ENCODE results near the gene COA6.
"Not testable (repeated sequence)": the region's sequence is repeated elsewhere in the genome, so short reads cannot be mapped to it uniquely, and the experiment has no call there.

The COA6 gene

DNA sequence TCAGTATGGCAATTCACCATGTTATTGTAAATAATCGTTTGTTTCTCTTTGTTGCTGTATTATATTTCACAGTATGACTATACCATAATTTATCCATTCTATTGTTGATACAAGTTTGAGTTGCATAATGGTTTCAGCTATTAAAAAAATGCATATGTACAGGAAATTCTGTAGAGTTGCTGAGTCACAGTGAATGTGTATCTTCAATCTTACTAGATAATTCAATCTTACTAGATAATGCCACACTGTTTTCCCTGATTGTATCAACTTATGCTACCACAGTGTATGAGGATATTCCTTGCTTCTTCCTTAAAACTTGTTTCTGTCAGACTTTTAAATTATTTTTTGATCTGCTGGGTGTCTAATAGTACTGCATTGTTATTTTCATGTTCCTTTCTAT lies 3.5 kb upstream of the COA6 start:
- no peak for DNase-seq (ENCODE audit: low read depth in 2 of 2)

DNA sequence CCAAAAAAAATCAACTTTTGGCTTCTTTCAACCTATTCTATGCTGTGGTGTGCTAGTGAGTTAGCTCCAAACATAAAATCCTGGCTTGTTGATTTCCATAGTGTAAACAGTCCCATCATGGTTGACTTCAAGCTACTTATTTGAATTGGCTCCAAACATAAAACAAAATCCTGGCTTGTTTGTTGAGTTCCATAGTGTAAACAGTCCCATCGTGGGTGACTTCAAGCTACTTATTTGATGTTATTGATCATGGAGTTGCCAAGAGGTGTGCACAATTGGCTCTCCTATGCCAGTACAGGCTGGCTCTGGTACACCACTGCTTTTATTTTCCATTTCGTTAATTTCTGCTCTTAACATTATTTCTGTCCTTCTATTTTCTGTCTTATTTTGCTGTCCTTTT lies 1.8 kb upstream of the COA6 start:
- no peak for DNase-seq (ENCODE audit: low read depth in 2 of 2)

DNA sequence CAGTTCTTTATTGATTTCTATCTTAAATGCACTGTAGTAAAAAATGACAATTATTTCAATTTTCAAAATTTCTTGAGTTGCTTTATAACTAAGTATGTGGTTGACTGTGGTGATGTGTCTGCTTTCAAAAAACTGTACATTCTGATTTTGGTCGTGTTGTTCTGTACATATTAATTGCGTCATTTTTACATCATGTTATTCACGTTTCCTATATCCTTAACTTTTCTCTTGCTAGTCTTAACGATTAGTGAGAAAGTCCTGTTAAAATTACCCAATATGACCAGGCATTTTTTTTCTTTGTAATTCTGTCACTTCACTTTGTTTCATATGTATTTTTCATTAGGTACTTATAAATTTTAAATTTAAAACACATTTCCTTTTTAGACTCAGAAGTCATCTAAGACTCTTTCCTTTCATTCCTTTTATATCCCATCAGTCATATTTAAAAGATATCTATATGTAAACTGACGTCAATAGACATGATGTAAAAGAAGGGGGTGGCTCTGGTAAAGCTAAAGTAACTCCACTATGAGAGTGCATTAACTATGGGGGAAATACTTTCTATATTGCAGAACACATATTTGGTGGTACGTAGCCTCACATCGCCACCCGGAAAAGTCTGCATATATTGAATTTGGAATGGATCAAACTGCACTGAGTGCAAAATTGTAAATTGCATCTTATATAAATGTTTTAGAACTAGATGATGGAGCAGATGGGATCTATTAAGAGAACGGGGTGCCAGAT lies 1.1 kb upstream of the COA6 start:
- DNase-seq (ENCODE audit: low read depth in 2 of 2), result no peak

DNA sequence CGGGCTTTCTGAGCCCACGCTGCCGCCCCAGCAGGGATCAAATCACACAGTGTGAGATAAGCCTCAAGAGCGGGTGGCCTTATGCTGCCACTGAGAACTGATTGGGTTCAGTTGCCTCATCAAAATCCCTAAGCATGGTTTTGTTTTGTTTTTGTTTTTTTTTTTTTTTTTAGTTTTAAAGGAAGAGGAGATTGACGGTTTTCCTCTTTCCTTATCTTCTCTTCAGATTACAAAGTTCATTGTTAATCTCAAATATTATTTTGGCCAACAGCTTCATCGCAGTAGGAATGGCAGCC lies 651 bp downstream of the COA6 start:
- DNase-seq (ENCODE audit: low read depth in 2 of 2), result no peak

DNA sequence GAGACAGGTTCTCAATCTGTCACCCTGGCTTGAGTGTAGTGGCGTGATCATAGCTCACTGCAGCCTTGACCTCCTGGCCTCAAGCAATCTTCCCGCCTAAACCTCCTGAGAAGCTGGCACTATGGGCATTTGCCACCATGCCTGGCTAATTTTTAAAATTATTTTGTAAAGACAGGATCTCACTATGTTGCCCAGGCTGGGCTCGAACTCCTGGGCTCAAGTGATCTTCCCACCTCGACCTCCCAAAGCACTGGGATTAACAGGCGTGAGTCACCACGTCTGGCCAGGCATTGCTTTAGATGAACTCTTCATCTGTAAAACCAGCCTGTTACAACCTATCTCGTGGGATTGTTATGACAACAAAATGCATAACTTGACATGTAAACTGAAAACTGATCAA lies 2.4 kb downstream of the COA6 start:
- DNase-seq (ENCODE audit: low read depth in 2 of 2), result no peak

DNA sequence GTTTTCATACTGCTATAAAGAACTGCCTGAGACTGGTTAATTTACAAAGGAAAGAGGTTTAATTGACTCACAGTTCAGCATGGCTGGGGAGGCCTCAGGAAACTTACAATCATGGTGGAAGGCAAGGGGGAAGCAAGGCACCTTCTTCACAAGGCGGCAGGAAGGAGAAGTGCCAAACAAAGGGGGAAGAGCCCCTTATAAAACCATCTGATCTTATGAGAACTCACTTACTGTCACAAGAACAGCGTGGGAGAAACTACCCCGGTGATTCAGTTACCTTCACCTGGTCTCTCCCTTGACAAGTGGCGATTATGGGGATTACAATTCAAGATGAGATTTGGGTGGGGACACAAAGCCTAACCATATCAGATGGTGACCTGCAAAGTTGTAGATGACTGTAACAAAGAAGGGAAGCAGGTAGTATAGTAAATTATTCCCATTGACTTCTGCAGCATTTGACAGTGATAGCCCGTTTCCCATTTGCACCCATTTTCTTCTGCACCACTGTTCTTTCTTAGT lies 6.4 kb downstream of the COA6 start:
- not testable (repeated sequence) for DNase-seq (ENCODE audit: low read depth in 2 of 2)

DNA sequence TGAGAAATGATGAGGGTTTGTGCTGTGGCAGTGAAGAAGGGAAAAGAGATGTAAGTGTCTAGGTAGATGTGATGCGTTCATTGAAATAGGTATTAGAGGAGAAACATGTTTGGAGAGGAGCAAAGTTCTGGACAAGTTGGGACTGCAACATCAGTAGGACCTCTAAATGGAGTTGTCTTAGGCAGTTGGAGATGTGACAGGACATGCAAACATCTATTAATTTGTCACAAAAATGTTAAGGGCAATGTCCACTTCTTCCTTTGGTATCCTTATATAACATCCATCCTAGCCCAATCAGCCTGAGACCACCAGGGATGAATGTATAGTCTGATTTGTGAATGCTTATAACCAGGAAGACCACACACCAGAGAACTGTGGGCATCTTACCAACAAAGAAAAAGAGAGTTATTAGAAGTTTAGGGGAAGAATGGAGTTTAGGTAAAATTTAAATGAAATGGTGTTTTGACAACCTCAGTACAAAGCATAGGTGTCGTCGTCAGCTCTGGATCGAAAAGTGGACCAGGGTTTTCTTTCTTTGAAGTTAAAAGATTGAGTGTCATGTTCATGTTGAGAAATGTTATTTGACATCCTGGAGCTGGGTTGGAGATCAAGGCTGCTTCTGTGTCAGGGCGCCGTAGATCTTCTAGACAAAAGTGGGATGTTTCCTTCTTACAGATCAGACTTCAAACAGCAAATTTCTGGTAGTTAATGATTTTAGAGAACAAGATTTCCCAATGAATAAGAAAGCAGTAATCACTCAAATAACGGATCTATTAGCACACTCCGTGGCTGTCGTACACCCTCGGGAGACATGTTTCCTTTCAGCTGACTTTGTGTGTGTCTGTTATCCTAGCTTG lies 8.7 kb downstream of the COA6 start:
- DNase-seq (ENCODE audit: low read depth in 2 of 2), result no peak

DNA sequence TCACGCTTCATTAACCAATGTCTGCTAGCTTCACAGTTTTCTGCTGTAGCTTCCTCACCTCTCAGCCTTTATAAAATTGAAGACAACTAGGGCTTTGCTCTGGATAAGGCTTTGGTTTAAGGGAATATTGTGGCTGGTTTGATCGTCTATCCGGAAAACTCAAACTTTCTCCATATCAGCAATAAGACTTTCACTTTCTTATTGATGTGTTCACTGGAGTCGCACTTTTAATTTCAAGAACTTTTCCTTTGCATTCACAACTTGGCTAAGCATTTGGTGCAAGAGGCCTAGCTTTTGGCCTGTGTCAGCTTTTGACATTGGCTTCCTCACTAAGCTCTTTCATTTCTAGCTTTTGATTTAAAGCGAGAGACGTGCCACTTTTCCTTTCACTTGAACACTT lies 12.9 kb downstream of the COA6 start:
- no peak for DNase-seq (ENCODE audit: low read depth in 2 of 2)

DNA sequence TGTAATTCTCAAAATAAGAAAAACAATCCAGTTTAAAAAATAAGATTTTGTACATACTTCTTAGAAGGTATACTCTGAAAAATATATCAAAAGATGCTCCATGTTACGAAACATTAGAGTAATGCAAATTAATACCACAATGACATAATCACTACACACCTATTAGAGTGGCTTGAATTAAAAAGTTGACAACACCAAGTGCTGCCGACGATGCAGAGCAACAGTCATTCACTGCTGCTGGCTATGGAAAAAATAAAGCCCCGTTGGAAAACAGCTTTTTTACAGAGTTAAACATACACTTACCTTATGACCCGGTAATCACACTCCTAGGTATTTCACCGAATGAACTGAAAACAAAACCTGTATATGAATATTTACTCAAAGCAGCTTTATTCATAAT lies 14.8 kb downstream of the COA6 start:
- no peak for DNase-seq (ENCODE audit: low read depth in 2 of 2)

DNA sequence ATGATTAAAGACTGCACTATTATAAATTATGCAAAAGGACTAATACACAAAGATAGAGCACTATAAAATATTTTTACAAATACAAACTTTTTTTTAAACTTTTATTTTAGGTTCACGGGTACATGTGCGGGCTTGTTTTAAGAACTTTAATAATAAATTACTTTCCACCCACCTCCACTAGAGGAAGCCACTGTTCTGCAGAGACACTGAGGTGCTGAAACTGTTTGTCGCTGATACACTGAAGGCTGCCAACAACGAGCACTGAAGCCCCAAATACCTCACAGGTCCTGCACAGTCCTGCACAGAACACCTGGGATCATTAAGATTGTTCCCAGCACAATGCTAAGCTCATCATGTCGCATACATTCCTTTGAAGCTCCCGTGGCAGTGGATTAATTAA lies 19.9 kb downstream of the COA6 start:
- no peak for DNase-seq (ENCODE audit: low read depth in 2 of 2)

DNA sequence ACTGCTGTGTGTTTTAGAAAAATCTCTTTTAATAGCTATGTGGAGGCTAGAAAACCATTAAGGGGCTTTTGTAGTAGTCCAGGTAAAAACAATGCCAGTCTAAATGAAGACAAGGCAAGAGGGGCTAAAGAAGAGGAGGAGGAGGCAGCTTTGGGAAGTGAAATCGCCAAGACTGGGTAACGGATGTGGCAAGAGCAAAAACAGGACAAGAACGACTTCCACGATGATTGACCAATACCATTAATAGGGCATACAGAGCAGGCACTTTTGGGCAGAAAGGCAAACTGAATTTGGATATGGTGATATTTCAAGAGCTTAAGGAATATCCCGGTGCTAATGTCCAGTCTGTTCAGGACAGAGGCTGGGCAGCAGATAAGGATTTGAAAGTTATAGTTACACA lies 22.0 kb downstream of the COA6 start:
- no peak for DNase-seq (ENCODE audit: low read depth in 2 of 2)

DNA sequence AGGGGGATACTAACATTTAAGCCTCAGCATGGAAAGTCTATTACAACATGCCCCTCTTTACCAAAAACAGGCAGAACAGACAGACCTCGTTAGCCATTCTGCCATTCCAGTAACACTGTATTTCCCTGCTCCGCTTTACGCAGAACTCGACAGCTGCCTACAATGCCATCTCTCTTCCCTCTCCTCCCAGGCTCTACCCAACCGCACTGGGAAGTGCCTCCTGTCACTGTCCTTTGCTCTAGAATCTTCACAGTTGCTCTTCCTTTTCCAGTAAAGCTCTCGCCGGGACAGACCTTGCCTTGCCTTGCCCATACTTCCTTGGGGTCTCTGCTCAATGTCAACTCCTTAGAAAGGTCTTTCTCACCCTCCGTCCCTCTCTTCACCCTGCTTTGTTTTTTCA lies 22.8 kb downstream of the COA6 start:
- DNase-seq (ENCODE audit: low read depth in 2 of 2), result no peak

DNA sequence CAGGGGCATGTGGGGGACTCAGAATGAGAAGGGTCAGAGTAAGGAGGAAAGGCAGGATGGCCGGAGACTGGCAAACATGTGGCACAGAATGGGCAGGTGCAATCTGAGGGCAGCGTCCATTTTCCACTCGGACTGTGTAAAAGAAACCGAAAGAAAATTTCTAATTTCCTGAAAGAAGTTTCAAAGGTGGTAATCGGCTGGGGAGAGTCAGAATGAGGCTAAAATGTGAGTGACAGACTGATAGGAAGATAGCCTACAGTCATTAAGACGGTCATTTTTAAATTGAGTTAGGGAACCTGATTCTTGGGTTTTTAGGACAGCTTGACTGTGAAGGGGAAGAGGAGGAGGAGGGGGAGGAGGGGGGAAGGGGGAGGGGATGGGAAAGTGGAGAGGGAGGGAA lies 23.6 kb downstream of the COA6 start:
- no peak for DNase-seq (ENCODE audit: low read depth in 2 of 2)

DNA sequence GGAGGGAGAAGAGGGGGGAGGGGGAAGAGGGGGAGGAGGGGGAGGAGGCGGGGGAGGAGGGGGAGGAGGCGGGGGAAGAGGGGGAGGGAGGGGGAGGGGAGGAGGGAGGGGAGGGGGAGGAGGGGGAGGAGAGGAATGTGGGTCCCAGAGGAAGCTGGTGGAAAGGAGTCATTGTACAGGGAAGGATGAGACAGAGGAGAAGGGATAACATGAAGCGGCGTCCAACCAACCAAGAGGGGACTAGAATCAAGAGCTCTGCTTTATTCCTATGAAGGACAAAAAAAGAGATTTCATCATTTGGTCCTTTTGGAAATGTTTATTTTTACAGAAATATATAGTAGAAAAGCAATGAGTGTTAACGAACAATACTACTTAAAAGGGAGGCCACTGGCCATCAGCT lies 24.5 kb downstream of the COA6 start:
- DNase-seq (ENCODE audit: low read depth in 2 of 2), result no peak

DNA sequence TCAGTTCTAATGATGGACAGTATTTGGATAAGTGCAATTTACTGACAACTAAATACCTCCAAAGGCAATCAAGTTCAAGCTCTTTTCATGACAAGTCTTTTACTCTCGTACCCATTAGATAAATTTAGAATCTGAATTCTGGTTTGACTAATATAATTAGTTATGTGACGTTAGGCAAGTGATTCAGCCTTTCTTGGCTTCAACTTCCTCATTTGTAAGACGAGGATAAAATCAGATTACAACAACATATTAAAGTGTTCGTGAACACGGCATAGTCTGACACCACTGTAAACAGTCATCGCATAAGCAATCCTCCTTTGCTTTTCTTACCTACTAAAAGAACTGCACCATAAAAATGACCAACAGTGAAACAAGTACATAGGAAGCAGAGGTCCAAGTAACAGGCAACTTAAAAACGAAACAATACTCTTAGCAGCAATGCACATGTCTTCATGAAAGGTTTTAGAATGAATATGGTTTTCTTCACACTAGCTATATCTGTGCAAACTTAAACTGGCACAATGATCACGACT lies 25.7 kb downstream of the COA6 start:
- no peak for DNase-seq (ENCODE audit: low read depth in 2 of 2)

DNA sequence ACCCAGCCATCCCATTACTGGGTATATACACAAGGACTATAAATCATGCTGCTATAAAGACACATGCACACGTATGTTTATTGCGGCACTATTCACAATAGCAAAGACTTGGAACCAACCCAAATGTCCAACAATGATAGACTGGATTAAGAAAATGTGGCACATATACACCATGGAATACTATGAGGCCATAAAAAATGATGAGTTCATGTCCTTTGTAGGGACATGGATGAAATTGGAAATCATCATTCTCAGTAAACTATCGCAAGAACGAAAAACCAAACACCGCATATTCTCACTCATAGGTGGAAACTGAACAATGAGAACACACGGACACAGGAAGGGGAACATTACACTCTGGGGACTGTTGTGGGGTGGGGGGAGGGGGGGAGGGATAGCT lies 26.3 kb downstream of the COA6 start:
- not testable (repeated sequence) for DNase-seq (ENCODE audit: low read depth in 2 of 2)

DNA sequence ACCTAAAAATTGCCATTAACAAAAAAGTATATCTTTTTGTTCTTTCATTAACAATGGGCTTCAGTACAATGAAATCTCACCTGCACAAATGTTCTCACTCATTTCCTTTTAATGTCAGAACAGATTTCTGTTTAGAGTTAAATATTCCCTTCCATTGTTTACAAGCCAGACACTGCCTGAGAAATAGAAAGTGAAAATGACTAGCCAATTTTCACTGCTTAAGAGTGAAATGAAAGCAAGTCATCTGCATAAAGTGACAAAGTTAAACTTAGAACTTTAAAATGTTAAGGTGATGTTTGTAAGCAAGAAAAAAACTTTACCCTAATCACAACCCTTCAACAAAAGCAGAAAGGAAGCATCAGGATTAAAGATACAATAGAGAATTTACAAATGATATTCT lies 27.5 kb downstream of the COA6 start:
- no peak for DNase-seq (ENCODE audit: low read depth in 2 of 2)

DNA sequence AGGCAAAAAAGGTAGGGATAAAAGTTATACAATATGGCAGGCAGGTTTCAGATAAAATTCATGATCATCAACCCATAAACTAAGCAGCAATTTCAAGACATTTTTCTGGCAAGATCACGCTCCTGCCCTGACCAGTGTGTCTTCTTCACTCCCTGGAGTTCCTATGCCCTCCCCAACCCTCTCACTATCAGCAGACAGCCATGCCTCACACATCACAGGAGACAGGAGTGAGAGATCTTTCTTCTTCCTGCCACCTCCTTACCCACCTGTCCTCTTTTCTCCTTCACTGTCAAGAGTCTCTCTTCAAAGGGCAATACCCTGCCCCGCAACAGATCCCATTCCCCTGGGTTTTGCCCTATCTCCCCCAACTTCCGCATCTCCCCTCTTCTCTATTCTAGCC lies 28.4 kb downstream of the COA6 start:
- no peak for DNase-seq (ENCODE audit: low read depth in 2 of 2)

DNA sequence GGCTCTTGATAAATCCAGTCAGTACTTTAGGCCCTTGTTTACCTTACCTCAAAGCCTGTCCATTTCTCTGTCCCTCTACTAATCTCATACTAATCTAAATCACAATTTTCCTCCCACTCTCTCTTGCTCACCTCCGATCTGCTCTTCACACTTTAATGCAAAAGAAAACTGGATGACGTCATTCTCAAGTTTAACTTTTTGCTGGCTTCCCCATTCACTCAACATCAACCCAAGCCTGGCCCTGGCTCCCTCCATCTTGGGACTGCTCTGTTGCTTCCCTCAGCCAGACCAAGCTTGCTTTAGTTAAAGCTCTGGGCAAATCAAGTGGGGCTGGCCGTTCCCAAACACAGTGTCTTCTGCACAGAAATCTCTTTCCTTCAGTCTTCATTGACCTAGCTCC lies 29.7 kb downstream of the COA6 start:
- DNase-seq (ENCODE audit: low read depth in 2 of 2), result no peak

DNA sequence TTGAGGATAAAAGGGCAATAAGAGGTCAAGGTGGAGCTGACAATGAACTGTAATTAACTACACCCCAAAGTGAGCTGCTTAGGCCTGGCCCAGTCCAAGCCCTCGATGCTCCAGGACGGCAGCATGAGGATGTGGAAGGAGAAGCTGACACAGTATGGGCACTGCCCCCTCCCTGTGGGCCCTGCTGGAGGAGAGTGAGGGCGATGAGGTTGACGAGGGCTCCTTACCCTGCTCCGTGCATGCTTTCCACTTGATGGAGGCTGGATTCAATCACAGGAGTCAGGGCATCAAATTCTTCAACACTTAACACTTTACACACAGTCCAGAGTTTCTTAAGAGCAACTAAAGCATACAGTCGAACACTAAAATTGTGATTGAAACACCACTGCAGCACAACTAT lies 32.4 kb downstream of the COA6 start:
- no peak for DNase-seq (ENCODE audit: low read depth in 2 of 2)

DNA sequence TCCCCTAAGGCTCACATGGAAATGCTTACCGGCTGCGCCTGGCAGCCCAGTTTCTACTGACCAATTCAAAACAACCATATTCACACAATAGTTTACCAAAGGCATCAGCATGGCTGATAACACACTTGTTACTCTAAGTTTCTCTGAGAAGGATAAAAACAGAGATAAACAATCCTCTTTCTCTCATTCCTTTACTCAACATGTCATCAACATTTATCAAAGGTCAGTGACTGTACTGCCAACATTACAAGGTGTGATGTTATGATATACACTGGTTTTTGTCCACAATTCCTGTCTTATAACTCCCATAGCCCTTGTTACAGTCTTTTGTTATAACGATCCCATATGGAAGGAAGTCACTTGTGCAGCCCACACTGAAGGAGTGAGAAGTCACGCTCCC lies 33.6 kb downstream of the COA6 start:
- no peak for DNase-seq (ENCODE audit: low read depth in 2 of 2)

DNA sequence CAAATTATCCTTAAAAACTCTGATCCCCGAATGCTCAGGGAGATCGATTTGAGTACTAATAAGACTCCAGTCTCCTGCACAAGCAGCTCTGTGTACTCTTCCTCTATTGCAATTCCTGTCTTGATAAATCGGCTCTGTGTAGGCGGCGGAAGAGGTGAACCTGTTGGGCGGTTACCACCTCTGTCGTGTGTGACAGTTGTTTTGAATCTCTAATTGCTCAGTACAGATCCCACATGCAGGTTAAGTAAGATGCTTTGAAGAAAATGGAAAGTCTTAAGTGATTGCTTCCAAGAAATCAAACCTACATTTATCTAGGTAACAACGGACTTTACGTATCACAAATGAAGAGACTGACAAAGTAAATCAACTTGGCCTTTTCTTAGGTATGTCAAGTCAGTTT lies 35.5 kb downstream of the COA6 start:
- DNase-seq (ENCODE audit: low read depth in 2 of 2), result peak in 1 of 2 donors; percentile 5

DNA sequence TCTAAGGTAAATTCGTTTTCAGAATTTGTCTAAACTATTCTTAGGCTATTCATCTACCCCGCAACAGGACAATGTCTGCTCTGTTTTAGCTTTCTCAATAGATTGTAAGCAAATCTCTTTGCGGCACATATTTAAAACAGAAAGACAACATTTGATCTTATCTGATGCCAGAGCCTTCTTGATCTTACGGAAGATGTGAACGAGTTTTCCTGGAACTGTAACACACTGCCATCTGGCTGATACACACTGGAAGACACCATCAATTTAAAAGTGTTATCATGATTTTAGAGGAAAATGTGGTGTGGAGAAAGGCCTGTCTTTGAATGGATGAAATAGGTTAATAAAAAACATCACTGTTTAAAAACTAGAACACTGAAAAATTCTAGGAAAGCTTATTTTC lies 36.1 kb downstream of the COA6 start:
- DNase-seq (ENCODE audit: low read depth in 2 of 2), result no peak

All from stimulated activated CD8-positive, alpha-beta memory T cell treated with anti-CD3 and anti-CD28 coated beads, Interleukin-2, amount 100 ng/mL, for 48 hours (primary cell).